Neural cell (in vitro differentiated cells): ENCODE data around the gene ITGB3.

Source experiments
- EP300 ChIP-seq: fragments of 450-650 bp; conservative IDR thresholded peaks from 2 replicates; pipeline ENCODE4 v1.6.1; 2014; ENCODE audit warnings: antibody characterized with exemption, mild to moderate bottlenecking, moderate library complexity; ENCODE audit not compliant: poor library complexity, severe bottlenecking
- EZH2 ChIP-seq: fragments of 200-600, 300-800 bp; shearing (Covaris generic), sonication (generic); IDR thresholded peaks from 2 replicates; pipeline ENCODE4 v1.6.1; 2014; ENCODE audit warnings: antibody characterized with exemption, low read length, borderline replicate concordance, mild to moderate bottlenecking; ENCODE audit not compliant: insufficient read depth, poor library complexity, severe bottlenecking
- POLR2AphosphoS5 ChIP-seq: IDR thresholded peaks from 2 replicates; pipeline ENCODE4 v1.6.1; 2012
- RAD21 ChIP-seq: fragments of 450-650 bp; conservative IDR thresholded peaks from 2 replicates; pipeline ENCODE4 v1.6.1; 2014; ENCODE audit warnings: antibody characterized with exemption, mild to moderate bottlenecking, moderate library complexity
- TAF1 ChIP-seq: IDR thresholded peaks from 2 replicates; pipeline ENCODE4 v1.6.1; 2012; ENCODE audit warnings: low read depth
- TF ChIP-seq, protein P1 (sequence below): fragments of 450-650 bp; IDR thresholded peaks from 2 replicates; pipeline ENCODE4 v1.5.1; 2014; ENCODE audit warnings: antibody characterized with exemption, mild to moderate bottlenecking, moderate library complexity; ENCODE audit not compliant: poor library complexity, severe bottlenecking
- TF ChIP-seq, protein P2 (sequence below): IDR thresholded peaks from 2 replicates; pipeline ENCODE4 v1.6.1; 2012; ENCODE audit warnings: borderline replicate concordance

DNA sequence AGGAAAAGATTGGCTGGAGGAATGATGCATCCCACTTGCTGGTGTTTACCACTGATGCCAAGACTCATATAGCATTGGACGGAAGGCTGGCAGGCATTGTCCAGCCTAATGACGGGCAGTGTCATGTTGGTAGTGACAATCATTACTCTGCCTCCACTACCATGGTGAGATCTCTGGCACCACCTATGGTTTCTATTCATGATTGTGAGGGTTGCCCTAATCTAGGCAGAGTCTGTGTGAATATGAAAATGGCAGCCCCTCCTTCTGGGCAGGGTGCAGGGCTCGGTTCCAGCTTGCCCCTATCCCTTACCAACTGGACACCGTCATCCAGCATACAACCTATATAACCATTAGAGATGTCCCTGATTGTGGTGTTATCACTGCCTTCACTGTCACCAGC, 33.4 kb downstream of the ITGB3 start:
- TF ChIP-seq, protein P1, sequence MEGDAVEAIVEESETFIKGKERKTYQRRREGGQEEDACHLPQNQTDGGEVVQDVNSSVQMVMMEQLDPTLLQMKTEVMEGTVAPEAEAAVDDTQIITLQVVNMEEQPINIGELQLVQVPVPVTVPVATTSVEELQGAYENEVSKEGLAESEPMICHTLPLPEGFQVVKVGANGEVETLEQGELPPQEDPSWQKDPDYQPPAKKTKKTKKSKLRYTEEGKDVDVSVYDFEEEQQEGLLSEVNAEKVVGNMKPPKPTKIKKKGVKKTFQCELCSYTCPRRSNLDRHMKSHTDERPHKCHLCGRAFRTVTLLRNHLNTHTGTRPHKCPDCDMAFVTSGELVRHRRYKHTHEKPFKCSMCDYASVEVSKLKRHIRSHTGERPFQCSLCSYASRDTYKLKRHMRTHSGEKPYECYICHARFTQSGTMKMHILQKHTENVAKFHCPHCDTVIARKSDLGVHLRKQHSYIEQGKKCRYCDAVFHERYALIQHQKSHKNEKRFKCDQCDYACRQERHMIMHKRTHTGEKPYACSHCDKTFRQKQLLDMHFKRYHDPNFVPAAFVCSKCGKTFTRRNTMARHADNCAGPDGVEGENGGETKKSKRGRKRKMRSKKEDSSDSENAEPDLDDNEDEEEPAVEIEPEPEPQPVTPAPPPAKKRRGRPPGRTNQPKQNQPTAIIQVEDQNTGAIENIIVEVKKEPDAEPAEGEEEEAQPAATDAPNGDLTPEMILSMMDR = no peak
- TF ChIP-seq EP300 (no peak), RAD21 (no peak), EZH2 (no peak), TAF1 (no peak), POLR2AphosphoS5 (no peak)
- TF ChIP-seq, protein P2, sequence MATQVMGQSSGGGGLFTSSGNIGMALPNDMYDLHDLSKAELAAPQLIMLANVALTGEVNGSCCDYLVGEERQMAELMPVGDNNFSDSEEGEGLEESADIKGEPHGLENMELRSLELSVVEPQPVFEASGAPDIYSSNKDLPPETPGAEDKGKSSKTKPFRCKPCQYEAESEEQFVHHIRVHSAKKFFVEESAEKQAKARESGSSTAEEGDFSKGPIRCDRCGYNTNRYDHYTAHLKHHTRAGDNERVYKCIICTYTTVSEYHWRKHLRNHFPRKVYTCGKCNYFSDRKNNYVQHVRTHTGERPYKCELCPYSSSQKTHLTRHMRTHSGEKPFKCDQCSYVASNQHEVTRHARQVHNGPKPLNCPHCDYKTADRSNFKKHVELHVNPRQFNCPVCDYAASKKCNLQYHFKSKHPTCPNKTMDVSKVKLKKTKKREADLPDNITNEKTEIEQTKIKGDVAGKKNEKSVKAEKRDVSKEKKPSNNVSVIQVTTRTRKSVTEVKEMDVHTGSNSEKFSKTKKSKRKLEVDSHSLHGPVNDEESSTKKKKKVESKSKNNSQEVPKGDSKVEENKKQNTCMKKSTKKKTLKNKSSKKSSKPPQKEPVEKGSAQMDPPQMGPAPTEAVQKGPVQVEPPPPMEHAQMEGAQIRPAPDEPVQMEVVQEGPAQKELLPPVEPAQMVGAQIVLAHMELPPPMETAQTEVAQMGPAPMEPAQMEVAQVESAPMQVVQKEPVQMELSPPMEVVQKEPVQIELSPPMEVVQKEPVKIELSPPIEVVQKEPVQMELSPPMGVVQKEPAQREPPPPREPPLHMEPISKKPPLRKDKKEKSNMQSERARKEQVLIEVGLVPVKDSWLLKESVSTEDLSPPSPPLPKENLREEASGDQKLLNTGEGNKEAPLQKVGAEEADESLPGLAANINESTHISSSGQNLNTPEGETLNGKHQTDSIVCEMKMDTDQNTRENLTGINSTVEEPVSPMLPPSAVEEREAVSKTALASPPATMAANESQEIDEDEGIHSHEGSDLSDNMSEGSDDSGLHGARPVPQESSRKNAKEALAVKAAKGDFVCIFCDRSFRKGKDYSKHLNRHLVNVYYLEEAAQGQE = no peak
